ENCODE measurements around the gene LAMC2. TPM values are rescaled to one million over a fixed set of nuclear protein-coding genes. Genes with fewer than 3 reads are reported as not detected.

LAMC2 gene
- total RNA-seq, 1 donor from 2014 or later: 1.1 TPM

GRCh38 chr1:183167676-183168075 is 18.4 kb upstream of the LAMC2 start:
- Histone ChIP-seq H3K36me3 (no peaks in the 10 kb centered on the region), H3K4me1 (no peaks in the 10 kb centered on the region), H3K27me3 (no peaks in the 10 kb centered on the region), H3K9me3 (no peaks in the 10 kb centered on the region), H3K4me3 (no peak overlapping the region), H3K27ac (no peak overlapping the region)
- DNase-seq (ENCODE audit: low spot score in 2 of 2): no peak
- TF ChIP-seq, protein P1, sequence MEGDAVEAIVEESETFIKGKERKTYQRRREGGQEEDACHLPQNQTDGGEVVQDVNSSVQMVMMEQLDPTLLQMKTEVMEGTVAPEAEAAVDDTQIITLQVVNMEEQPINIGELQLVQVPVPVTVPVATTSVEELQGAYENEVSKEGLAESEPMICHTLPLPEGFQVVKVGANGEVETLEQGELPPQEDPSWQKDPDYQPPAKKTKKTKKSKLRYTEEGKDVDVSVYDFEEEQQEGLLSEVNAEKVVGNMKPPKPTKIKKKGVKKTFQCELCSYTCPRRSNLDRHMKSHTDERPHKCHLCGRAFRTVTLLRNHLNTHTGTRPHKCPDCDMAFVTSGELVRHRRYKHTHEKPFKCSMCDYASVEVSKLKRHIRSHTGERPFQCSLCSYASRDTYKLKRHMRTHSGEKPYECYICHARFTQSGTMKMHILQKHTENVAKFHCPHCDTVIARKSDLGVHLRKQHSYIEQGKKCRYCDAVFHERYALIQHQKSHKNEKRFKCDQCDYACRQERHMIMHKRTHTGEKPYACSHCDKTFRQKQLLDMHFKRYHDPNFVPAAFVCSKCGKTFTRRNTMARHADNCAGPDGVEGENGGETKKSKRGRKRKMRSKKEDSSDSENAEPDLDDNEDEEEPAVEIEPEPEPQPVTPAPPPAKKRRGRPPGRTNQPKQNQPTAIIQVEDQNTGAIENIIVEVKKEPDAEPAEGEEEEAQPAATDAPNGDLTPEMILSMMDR (IDR thresholded peaks at IDR 0.05): no peak
- intact Hi-C loops (cut with DNase I): no loop called here

DNA sequence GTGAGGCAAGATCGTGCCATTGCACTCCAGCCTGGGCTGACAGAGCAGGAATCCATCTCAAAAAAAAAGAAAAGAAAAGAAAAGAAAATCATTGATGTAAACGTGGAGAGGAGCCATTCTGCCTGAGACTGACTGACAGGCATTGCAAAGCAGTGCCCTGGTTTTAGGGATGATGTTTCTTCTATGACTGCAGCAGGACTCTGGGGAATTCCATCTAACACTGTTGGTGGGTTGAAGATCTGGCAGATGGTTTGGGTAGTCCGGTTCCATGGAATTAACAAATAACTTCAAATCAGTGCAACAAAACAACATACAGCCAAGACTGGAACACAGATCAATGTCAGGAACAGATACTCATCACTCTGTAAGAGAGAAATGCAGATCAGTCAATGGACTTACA is 17.8 kb upstream of the LAMC2 start:
- TF ChIP-seq, protein P1 (IDR thresholded peaks at IDR 0.05): no peak
- no peak overlapping the region for H3K4me3 ChIP-seq
- H3K27me3 ChIP-seq: no peaks in the 10 kb centered on the region
- no peaks in the 10 kb centered on the region for H3K4me1 ChIP-seq
- H3K27ac ChIP-seq: no peak overlapping the region
- no peak for DNase-seq (ENCODE audit: low spot score in 2 of 2)
- no peaks in the 10 kb centered on the region for H3K9me3 ChIP-seq
- intact Hi-C loops (cut with DNase I): no loop called here
- no peaks in the 10 kb centered on the region for H3K36me3 ChIP-seq

DNA sequence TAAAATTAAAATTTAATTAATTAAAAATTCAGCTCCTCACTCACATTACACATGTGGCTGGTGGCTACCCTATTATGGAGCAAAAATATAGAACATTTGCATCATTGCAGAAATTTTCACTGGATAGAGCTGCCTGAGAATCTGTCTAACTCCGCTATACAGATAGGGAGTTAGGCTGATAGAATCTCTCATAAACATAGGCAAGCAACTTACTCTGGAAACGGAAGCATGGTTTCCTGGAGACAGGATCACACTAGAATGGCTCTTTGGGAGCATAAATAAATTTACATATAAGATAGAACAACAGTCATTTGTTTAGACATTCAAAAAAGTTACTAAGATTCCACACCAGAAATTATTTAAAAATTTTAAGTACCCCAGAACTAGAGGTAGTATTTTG is 12.2 kb upstream of the LAMC2 start:
- H3K27ac ChIP-seq: no peak overlapping the region
- H3K36me3 ChIP-seq: no peaks in the 10 kb centered on the region
- TF ChIP-seq, protein P1 (IDR thresholded peaks at IDR 0.05): no peak
- no peak for DNase-seq (ENCODE audit: low spot score in 2 of 2)
- H3K4me1 ChIP-seq: no peaks in the 10 kb centered on the region
- intact Hi-C loops (cut with DNase I): no loop called here
- H3K27me3 ChIP-seq: no peaks in the 10 kb centered on the region
- H3K9me3 ChIP-seq: no peaks in the 10 kb centered on the region
- no peak overlapping the region for H3K4me3 ChIP-seq

DNA sequence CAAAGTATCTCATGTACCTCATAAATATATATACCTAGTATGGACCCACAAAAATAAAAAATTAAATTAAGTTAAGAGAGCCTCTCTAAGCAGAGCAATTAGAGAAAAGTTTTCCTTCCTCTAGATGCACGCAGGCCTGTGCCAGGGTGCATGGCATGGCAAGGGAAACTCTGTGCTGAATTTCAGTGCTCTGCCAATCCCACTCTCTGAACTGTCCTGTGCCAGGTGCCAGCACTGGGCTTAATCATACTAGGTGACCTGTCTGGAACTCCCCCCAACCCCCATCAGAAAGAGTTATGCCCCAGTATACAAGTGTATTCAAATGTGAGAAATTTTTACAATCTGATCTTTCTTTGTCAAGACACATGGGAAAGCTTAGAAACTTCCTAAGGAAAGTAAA is 10.4 kb upstream of the LAMC2 start:
- H3K27ac ChIP-seq: no peak overlapping the region
- H3K36me3 ChIP-seq: no peaks in the 10 kb centered on the region
- DNase-seq (ENCODE audit: low spot score in 2 of 2): no peak
- H3K9me3 ChIP-seq: no peaks in the 10 kb centered on the region
- H3K27me3 ChIP-seq: no peaks in the 10 kb centered on the region
- peaks cover 3 to 6% of the 10 kb centered on the region in 2 donors for H3K4me1 ChIP-seq
- TF ChIP-seq, protein P1 (IDR thresholded peaks at IDR 0.05): no peak
- H3K4me3 ChIP-seq: no peak overlapping the region
- intact Hi-C loops (cut with DNase I): no loop called here

- Histone ChIP-seq H3K27ac (no peak overlapping the region), H3K4me1 (peaks cover 3 to 12% of the 10 kb centered on the region in 2 donors), H3K36me3 (no peaks in the 10 kb centered on the region), H3K4me3 (peak overlapping the region in 1 of 2 donors; percentile 11), H3K9me3 (no peaks in the 10 kb centered on the region), H3K27me3 (no peaks in the 10 kb centered on the region)
- no peak for DNase-seq (ENCODE audit: low spot score in 2 of 2)
- intact Hi-C loops (cut with DNase I): no loop called here
- TF ChIP-seq, protein P1 (IDR thresholded peaks at IDR 0.05): no peak
Measured at GRCh38 chr1:183178545-183178944, 7.5 kb upstream of the LAMC2 start.

- Histone ChIP-seq H3K4me1 (peaks cover 3 to 12% of the 10 kb centered on the region in 2 donors), H3K4me3 (peak overlapping the region in 1 of 2 donors; percentile 11), H3K27me3 (no peaks in the 10 kb centered on the region), H3K9me3 (no peaks in the 10 kb centered on the region), H3K36me3 (no peaks in the 10 kb centered on the region), H3K27ac (peak overlapping the region in 1 of 2 donors; percentile 59)
- DNase-seq (ENCODE audit: low spot score in 2 of 2): no peak
- intact Hi-C loops (cut with DNase I): no loop called here
- TF ChIP-seq, protein P1 (IDR thresholded peaks at IDR 0.05): no peak
Measured at GRCh38 chr1:183179033-183179432, 7.0 kb upstream of the LAMC2 start.

Measured in ascending aorta (tissue), 2 donors.